Choroid plexus epithelial cell (primary cell): ENCODE measurements around the gene LRRC8C.

ENCODE experiments used
- DNase-seq: peaks from one replicate; pipeline ENCODE4 v3.0.0-alpha.2; 2010; ENCODE audit warnings: low read depth
- H3K4me3 ChIP-seq: 2 replicates; pipeline ENCODE4 v1.5.1; 2011; ENCODE audit warnings: low read depth, mild to moderate bottlenecking, control low read depth, low read length, moderate library complexity
- TF ChIP-seq, protein P1 (sequence below): conservative IDR thresholded peaks from 2 replicates; pipeline ENCODE4 v1.5.1; 2011; ENCODE audit warnings: low read depth, mild to moderate bottlenecking, control low read depth, inconsistent platforms, low read length, moderate library complexity

LRRC8C gene

DNA sequence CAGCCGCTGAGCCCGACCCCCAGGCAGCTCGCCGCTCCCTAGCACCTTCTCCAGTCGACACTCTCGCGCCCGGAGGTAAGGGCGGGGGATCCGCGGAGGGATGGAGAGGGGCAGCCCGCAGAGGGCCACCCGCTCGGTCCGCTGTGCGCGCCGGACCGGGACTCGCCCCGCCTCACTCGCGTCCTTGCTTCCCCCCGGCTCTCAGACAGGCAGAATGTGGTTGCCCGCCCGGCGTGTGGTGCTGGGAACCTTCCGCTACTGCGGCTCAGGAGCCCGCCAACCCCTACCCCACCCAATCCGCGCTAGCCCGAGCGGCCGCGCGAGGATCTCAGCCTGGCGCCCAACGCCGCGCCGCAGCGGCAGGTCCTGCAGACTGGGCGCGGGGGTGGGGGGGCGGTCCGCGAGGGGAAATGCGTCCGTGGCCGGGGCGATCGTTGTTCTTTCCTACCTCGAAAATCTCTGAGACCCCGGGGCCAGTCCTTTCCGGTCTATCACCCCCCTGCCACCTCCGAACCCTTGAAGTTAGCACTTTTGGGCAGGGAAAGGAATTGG is 404 bp downstream of the LRRC8C start:
- DNase-seq: peak; percentile 47
- TF ChIP-seq, protein P1, sequence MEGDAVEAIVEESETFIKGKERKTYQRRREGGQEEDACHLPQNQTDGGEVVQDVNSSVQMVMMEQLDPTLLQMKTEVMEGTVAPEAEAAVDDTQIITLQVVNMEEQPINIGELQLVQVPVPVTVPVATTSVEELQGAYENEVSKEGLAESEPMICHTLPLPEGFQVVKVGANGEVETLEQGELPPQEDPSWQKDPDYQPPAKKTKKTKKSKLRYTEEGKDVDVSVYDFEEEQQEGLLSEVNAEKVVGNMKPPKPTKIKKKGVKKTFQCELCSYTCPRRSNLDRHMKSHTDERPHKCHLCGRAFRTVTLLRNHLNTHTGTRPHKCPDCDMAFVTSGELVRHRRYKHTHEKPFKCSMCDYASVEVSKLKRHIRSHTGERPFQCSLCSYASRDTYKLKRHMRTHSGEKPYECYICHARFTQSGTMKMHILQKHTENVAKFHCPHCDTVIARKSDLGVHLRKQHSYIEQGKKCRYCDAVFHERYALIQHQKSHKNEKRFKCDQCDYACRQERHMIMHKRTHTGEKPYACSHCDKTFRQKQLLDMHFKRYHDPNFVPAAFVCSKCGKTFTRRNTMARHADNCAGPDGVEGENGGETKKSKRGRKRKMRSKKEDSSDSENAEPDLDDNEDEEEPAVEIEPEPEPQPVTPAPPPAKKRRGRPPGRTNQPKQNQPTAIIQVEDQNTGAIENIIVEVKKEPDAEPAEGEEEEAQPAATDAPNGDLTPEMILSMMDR: no peak
- H3K4me3 ChIP-seq: peak overlapping the region; percentile 87

DNA sequence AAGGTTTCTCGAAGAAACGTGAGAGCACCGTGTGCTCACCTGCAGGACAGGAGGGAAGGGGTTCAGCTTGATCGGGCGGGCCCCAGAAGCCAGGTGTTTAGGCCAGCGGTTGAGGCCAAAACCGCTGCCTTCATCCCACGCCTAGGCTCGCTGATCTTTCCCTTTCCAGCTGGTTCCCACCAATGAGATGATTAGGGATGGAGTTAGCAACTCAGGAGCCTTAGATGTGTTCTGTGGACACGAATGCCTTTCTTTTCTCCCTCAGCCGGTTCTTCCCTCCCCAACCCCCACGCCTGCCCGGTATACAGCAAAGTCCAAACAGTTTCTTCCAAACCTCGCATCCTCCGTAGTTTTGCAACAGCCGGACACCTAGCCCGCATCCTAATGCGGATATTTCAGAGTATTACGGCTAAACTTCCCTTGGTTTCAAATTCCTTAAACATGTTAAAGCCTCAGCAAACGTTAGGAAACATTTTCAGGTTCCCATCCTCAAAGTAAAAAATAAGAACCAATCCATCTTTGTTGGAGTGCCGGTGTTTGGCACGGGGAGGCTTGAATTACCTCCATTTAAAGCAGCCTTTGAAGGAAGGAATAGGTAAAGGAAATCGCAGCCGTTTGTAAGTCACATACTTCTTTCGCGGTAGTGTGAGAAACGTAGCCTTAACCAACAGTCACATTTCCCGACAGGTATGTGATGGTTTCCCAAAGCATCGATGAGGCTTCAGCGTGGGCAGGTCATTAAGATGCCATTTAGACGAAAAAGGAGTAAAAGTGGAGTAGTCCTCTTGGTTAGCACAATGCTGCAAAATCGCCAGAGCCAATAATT is 1.1 kb downstream of the LRRC8C start:
- peak overlapping the region; percentile 87 for H3K4me3 ChIP-seq
- TF ChIP-seq, protein P1: no peak
- DNase-seq: peak; percentile 49

DNA sequence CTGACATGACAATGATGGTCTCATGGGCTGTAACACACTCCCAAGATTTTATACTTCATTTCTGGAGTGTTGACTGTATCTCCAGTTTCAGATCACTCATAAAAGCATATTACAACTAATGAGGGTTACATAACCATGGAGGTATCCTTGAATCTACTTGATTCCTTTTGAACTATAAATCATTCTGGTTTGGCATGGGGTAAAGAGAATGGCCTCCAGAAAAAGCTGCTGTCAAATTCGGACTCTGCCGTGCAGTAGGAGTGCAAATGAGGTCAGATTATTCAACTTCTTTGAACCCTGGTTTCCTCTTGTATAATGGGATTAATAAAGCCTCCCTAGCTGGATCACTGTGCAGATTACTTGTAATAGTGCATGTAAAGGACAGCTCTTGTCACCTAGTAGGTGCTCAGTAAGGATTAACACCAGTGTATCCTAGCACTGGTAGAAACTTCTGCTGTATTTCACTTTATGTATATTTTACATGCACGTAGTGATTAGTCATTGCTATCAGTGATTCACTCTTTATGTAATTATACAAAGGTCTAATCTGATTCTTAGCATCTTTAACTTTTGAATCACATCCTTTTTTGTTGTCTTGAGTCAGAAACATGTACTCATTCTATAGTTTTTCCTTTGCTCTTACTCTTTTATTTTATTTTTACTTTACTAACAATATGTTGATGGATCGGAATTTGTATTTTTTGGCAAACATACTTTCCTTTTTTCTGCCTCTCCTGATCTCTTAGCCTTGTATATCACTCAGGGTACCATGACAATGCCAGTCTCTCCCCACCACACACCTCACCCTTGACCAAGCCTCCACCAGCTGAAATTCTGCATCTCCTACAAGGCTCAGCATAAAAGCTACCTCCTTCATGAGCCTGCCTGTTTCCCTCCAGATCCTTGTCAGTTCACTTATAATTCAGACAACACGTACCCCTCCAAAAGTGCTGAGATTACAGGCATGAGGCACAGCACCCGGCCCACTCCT is 3.2 kb downstream of the LRRC8C start:
- H3K4me3 ChIP-seq: no peak overlapping the region
- peak; percentile 52 for DNase-seq
- TF ChIP-seq, protein P1: no peak

DNA sequence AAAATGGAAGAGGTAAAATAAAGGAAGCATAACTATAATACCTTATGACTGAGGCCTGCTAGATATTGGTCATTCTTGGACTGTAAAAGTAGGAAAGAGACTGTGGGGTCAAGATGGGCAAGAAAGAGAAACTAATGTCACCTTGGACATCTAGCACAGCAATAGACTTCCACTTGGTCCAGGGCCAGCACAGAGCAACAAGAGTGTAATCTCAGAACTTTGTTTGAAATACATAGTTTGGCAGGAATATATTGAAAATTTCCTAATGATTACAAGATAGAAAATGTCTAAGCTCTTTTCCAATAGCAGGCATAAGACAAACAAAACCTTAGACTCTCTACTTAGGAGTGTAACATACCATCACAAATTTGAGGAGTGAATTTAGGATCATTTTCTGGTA is 4.6 kb downstream of the LRRC8C start:
- TF ChIP-seq, protein P1: no peak
- no peak overlapping the region for H3K4me3 ChIP-seq
- DNase-seq: peak; percentile 51

DNA sequence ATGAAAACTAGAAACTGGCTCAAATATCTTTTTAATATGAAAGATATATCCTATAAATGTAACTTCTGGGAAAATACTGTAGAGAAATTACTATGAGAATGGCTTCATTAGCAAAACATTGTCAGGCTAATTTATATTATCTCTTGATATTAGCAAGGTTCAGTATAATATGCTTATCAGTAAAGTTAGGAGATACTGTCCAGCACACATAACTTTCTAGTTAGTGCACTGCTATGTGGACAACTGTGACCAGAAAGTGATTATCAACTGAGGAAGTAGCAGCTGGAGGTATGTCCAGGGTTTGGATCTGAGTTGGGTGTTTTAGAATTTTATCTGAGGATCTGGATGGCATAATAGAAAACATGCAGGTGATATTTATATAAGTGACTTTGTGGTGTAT is 7.5 kb downstream of the LRRC8C start:
- H3K4me3 ChIP-seq: no peak overlapping the region
- TF ChIP-seq, protein P1: no peak
- DNase-seq: peak; percentile 9

DNA sequence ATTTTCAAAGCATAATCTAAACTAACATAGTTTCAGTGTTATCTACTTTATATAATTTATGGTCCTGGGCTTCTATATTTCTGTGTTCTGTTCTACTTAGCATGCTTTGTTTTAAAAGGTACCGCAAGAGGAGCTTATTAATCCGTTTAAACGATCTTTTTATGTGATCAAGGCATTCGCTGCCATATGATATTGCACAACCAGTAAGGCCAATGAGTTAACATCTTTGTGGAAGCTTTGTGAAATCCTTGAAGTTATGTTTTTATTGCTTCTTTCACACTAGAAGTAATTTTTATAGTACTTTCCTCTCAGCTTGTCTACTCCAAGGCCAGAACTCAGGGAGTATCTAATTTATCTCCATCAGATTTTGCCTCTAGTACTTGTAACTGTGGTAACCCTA is 8.9 kb downstream of the LRRC8C start:
- TF ChIP-seq, protein P1: no peak
- DNase-seq: no peak
- H3K4me3 ChIP-seq: no peak overlapping the region
